ENCODE measurements around the gene PHAX. TPM values are rescaled to one million over a fixed set of nuclear protein-coding genes. Genes with fewer than 3 reads are reported as not detected.
"Not testable (repeated sequence)": the region's sequence is repeated elsewhere in the genome, so short reads cannot be mapped to it uniquely, and the experiment has no call there.

Gene PHAX
- total RNA-seq, 1 donor from 2014 or later, result 47.2 TPM

DNA sequence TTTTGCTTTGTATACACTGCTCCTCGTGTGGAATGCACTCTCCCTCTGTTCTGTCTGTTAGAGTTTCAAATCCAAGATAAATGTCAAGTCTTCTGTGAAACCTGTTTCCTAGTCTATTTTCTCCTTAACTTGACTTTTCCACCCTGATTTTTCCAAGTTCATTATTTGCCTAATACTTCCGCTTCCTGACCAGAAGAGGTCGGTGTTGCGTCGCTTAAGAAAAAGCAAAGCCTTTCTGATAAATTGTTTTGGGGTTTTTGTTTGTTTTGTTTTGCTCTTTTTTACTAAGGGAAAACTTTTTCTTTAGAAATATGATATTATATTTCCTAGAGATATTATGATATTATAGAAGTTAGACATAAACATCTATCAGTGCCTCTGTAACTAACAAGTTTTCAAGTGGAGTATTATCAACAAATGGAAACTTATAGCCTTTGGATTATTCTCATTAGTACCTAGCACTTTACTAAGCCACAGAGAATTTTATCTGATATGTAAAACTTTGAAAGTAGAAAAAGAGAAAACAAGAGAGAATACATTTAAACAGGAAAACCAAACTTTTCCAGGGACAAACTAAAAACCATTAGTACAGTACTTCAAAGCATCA lies 55.8 kb downstream of the PHAX start:
- Mint-ChIP-seq H3K27ac (ENCODE audit: unreplicated experiment) (no peak overlapping the region), H3K9me3 (ENCODE audit: low read depth) (no peaks in the 10 kb centered on the region), H3K36me3 (ENCODE audit: low read depth) (no peaks in the 10 kb centered on the region), H3K4me3 (ENCODE audit: unreplicated experiment) (no peak overlapping the region), H3K27me3 (ENCODE audit: low read depth) (no peaks in the 10 kb centered on the region), H3K4me1 (ENCODE audit: low read depth) (no peaks in the 10 kb centered on the region)
- DNase-seq (ENCODE audit: low spot score), result no peak
- TF ChIP-seq, protein P1, sequence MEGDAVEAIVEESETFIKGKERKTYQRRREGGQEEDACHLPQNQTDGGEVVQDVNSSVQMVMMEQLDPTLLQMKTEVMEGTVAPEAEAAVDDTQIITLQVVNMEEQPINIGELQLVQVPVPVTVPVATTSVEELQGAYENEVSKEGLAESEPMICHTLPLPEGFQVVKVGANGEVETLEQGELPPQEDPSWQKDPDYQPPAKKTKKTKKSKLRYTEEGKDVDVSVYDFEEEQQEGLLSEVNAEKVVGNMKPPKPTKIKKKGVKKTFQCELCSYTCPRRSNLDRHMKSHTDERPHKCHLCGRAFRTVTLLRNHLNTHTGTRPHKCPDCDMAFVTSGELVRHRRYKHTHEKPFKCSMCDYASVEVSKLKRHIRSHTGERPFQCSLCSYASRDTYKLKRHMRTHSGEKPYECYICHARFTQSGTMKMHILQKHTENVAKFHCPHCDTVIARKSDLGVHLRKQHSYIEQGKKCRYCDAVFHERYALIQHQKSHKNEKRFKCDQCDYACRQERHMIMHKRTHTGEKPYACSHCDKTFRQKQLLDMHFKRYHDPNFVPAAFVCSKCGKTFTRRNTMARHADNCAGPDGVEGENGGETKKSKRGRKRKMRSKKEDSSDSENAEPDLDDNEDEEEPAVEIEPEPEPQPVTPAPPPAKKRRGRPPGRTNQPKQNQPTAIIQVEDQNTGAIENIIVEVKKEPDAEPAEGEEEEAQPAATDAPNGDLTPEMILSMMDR (IDR thresholded peaks at IDR 0.05), result peak; percentile 96

DNA sequence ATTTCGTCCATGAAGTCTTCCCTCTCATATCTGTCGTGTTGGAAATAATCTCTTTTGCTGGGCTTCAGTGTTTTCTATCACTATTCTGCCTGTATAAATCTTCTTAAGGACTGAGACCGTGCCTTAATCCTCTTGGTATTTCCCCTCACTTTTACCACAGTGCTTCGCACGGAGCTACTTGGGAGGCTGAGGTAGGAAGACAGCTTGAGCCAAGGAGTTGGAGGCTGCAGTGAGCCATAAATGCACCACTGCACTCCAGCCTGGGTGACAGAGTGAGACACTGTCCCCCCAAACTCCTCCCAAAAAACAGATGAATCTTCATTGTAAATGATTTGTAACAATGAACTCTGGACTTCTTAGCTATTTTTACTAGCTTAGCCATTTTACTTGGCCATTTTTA lies 57.8 kb downstream of the PHAX start:
- no peak overlapping the region for H3K4me3 Mint-ChIP-seq (ENCODE audit: unreplicated experiment)
- DNase-seq (ENCODE audit: low spot score), result no peak
- no peaks in the 10 kb centered on the region for H3K36me3 Mint-ChIP-seq (ENCODE audit: low read depth)
- no peaks in the 10 kb centered on the region for H3K4me1 Mint-ChIP-seq (ENCODE audit: low read depth)
- TF ChIP-seq, protein P1 (IDR thresholded peaks at IDR 0.05), result no peak
- no peaks in the 10 kb centered on the region for H3K9me3 Mint-ChIP-seq (ENCODE audit: low read depth)
- no peak overlapping the region for H3K27ac Mint-ChIP-seq (ENCODE audit: unreplicated experiment)
- H3K27me3 Mint-ChIP-seq (ENCODE audit: low read depth), result no peaks in the 10 kb centered on the region

DNA sequence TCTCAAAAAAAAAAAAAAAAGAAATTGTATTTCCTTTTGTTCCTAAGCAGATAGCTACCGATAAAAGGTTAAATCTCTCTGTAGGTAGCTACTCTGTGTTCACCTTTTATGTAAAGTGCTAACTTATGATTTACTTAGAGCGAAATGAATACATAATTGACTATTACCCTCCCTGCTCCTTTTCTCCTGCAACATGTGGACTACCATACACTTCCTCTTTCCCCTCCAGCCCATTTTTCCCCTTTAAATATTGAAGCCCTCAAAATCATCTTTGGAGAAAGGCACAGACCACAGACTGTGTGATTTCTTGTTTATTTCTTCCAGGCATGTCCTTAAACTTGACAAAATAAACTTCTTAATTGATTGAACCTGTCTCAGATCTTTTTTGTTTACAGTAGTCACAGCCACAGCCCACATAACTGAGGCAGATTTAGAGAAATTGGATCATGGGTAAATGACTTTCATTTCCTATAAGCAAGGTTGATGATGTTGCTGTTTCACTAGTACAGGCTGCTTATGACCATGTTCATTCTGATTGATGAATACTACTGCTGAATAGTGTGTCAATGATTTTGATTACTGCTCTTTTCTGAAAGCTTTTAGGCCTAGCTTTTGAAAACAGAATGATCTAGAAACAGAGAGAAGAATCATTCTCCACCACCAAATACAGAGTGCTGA lies 59.2 kb downstream of the PHAX start:
- TF ChIP-seq, protein P1 (IDR thresholded peaks at IDR 0.05), result no peak
- Mint-ChIP-seq H3K27me3 (ENCODE audit: low read depth) (no peaks in the 10 kb centered on the region), H3K9me3 (ENCODE audit: low read depth) (no peaks in the 10 kb centered on the region), H3K36me3 (ENCODE audit: low read depth) (no peaks in the 10 kb centered on the region), H3K4me3 (ENCODE audit: unreplicated experiment) (no peak overlapping the region), H3K4me1 (ENCODE audit: low read depth) (no peaks in the 10 kb centered on the region), H3K27ac (ENCODE audit: unreplicated experiment) (no peak overlapping the region)
- DNase-seq (ENCODE audit: low spot score), result no peak

DNA sequence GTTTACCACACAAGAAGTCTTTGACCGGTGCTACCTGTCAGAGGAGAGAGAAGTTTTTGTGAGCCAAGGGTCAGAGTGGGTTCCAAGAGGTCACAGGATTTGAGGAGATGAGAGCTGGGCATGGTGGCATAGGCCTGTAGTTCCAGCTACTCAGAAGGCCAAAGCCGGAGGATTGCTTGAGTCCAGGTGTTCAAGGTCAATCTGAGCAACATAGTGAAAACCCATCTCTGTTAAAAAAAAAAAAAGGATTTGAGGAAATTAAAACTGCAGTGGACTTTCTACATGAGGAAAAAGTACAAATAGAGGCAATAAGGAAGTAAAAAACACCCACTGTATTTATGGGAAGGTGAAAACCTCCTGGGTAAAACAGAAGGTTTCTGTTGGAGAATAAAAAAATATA lies 63.8 kb downstream of the PHAX start:
- TF ChIP-seq, protein P1 (IDR thresholded peaks at IDR 0.05), result no peak
- no peaks in the 10 kb centered on the region for H3K9me3 Mint-ChIP-seq (ENCODE audit: low read depth)

DNA sequence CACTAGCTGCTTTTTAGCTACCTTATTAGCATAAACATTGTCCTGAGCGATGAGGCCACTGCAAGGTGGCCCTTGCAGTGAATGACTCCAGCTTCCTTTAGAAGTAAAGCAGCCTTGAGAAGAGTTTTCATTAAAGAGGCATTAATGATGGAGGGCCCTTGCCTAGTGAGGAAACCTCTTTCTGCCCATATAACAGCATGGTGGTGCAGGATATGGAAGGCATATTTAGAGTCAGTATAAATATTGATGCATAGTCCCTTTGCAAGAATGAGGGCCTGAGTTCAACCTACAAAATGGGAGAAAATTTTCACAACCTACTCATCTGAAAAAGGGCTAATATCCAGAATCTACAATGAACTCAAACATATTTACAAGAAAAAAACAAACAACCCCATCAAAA lies 69.4 kb downstream of the PHAX start:
- H3K27me3 Mint-ChIP-seq (ENCODE audit: low read depth); H3K27ac Mint-ChIP-seq (ENCODE audit: unreplicated experiment); H3K4me3 Mint-ChIP-seq (ENCODE audit: unreplicated experiment): not testable (repeated sequence)

More for the DNA sequence above, 63.8 kb downstream of the PHAX start:
- Mint-ChIP-seq H3K27ac (ENCODE audit: unreplicated experiment) (no peak overlapping the region), H3K27me3 (ENCODE audit: low read depth) (no peaks in the 10 kb centered on the region), H3K4me1 (ENCODE audit: low read depth) (no peaks in the 10 kb centered on the region), H3K4me3 (ENCODE audit: unreplicated experiment) (no peak overlapping the region), H3K36me3 (ENCODE audit: low read depth) (no peaks in the 10 kb centered on the region)
- no peak for DNase-seq (ENCODE audit: low spot score)

DNA sequence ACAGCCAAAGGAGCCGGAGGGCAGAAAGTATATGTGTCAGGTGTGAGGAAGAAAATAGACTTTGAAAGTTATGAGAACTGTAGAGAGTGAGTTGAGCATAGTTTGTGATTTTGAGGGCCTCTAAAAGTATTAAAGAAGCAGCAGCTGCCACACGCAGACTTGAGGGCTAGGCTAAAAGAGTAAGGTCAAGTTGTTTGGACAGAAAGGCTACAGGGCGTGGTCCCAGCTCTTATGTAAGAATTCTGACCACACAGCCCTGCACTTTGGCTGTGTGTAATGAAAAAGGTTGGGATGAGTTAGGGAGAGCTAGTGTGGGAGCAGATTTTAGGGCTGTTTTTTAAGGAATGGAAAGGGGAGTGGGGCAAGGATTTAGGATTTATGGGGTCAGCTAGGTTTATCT lies 70.9 kb downstream of the PHAX start:
- not testable (repeated sequence) for H3K4me3 Mint-ChIP-seq (ENCODE audit: unreplicated experiment); H3K27me3 Mint-ChIP-seq (ENCODE audit: low read depth); H3K9me3 Mint-ChIP-seq (ENCODE audit: low read depth); DNase-seq (ENCODE audit: low spot score); H3K36me3 Mint-ChIP-seq (ENCODE audit: low read depth); H3K27ac Mint-ChIP-seq (ENCODE audit: unreplicated experiment); H3K4me1 Mint-ChIP-seq (ENCODE audit: low read depth)

More for the DNA sequence above, 69.4 kb downstream of the PHAX start:
- not testable (repeated sequence) for DNase-seq (ENCODE audit: low spot score); H3K36me3 Mint-ChIP-seq (ENCODE audit: low read depth); H3K4me1 Mint-ChIP-seq (ENCODE audit: low read depth); H3K9me3 Mint-ChIP-seq (ENCODE audit: low read depth)
